ENCODE data around the gene PEDS1.
"Not testable (repeated sequence)": the region's sequence is repeated elsewhere in the genome, so short reads cannot be mapped to it uniquely, and the experiment has no call there.

Gene PEDS1

GRCh38 chr20:50111829-50112495, 41.6 kb downstream of the PEDS1 start:
- no peak for DNase-seq

GRCh38 chr20:50111120-50111828, 42.2 kb downstream of the PEDS1 start:
- DNase-seq, result no peak

- DNase-seq, result no peak
These were observed 43.1 kb downstream of the PEDS1 start for GRCh38 chr20:50110141-50111047.

- no peak for DNase-seq
These were observed 44.8 kb downstream of the PEDS1 start for GRCh38 chr20:50108556-50109235.

GRCh38 chr20:50107796-50108331, 45.7 kb downstream of the PEDS1 start:
- no peak for DNase-seq

- DNase-seq, result no peak
These were observed 46.4 kb downstream of the PEDS1 start for GRCh38 chr20:50107086-50107660.

- not testable (repeated sequence) for DNase-seq
These were observed 46.9 kb downstream of the PEDS1 start for GRCh38 chr20:50106669-50107068.

Data from activated CD4-positive, CD25-positive, alpha-beta regulatory T cell treated with anti-CD3 and anti-CD28 coated beads, Interleukin-2, amount 50 U/mL, for 72 hours (primary cell).